GM18858 (cell line): Measurements from ENCODE around the gene VAMP4.

Experiments used
- ATAC-seq: cut with Tn5 transposase; IDR thresholded peaks from one replicate; pipeline ENCODE4 v1.9.1; 2021; ENCODE audit not compliant: unreplicated experiment

The VAMP4 gene

GRCh38 chr1:171741872-171742576 is at the start of gene VAMP4:
TSS of gene VAMP4 (minus strand) at chr1:171742065. CDS start at chr1:171738414, 3,651 bp downstream.
- ATAC-seq, result peak; percentile 88

DNA sequence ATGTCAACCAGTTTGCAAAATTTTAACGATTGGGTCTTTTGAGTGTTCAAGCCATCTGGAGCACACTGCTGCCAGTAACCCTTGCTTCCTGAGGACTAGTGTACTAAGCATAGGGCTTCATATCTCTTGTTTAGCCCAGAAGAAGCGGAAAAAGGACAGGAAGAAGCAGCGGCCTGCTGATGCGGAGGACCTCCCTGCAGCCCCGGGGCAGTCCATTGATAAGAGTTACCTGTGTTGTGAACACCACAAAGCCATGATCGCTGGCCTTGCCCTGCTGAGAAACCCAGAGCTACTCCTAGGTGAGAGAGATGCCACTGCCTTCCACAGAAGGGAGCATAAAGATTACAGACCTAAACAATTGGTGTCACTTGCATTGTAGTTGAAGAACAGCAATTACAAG is 48.5 kb upstream of the VAMP4 start:
- no peak for ATAC-seq

DNA sequence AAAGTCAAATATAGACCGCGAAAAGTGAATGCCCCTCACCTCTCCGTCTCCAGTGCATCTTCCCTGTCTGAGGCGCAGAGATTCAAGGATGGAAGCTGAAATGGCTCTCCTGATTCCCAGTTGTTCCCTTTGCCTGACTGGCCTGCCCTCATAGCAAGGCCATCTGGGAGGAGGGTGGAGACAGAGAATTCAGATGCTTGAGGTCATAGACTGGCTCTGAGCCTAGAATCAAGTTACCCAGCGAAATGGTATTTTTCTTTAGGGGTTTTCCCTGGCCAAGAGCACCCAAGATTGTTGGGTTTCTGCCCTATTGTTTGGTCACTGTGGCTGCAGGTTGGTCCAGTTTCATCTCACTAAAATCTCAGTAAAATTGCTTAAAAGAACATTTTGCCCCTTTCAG is 46.8 kb upstream of the VAMP4 start:
- ATAC-seq, result no peak

- no peak for ATAC-seq
Observed at GRCh38 chr1:171787686-171788480, 46.0 kb upstream of the VAMP4 start.

DNA sequence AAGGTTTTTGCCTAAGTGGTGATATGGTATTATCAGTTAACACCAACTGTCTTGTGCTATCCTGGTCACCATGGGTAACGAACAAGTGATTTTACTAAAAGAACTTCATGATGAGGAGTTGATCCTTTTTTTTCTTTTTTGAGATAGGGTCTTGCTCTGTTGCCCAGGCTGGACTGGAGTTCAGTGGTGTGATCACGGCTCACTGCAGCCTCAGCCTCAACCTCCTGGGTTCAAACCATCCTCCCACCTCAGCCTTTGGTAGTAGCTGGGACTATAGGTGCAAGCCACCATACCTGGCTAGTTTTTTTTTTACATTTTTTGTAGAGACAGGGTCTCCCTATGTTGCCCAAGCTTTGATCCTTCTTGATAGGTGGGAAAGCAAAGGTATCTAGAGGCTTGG is 44.7 kb upstream of the VAMP4 start:
- no peak for ATAC-seq

GRCh38 chr1:171785766-171786165 is 43.9 kb upstream of the VAMP4 start:
- no peak for ATAC-seq

- ATAC-seq, result no peak
Observed at GRCh38 chr1:171784784-171785183, 42.9 kb upstream of the VAMP4 start.

DNA sequence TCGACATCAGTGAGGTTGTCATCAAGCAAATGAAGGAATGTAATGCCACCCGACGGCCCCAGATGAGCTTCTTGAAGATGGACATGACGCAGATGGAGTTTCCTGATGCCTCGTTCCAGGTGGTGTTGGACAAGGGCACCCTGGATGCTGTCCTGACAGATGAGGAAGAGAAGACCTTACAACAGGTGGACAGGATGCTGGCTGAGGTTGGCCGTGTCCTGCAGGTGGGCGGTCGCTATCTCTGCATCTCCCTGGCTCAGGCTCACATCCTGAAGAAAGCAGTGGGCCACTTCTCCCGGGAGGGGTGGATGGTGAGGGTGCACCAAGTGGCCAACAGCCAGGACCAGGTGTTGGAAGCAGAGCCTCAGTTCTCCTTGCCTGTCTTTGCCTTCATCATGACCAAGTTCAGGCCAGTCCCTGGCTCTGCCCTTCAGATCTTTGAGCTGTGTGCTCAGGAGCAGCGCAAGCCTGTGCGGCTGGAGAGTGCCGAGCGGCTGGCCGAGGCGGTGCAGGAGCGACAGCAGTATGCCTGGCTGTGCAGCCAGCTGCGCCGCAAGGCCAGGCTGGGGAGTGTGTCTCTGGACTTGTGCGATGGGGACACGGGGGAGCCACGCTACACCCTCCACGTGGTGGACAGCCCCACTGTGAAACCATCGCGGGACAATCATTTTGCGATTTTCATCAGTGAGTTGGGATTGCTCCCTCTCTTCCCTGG is 42.1 kb upstream of the VAMP4 start:
- ATAC-seq, result no peak

DNA sequence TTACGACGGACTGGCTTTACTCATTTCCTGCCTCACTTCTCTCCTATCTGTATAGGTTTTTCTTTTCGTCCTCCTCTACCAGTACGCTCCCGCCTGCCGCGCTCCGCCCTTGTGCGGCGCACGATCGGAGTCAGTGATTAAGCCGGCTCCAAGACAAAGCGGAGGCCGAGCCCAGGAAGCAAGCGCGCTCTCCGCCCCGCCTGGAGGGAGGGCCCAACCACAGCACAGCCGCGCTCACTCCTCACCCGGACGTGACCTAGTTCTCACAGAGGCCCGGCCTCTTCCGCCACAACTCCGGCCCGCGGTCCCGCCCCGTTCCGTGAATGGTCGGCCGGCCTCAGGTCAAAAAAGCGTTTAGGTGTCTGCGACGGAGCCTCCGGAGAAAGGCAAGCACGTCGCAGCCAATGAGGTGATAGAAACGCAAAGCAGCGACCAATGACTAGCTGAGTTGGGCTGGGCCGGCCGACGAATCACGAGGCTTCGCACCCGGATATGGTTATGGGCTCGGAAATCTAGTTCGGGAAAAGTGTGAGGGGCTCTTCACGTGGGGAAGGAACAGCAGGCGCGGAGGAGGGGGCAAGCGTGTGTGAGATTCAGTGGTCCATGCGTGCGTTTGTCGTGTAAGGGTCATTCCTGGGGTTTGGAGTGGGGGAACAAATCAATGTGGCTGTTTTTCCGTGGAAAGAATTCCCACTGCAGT is 39.5 kb upstream of the VAMP4 start, which contains the start of gene METTL13:
TSS of gene METTL13 (plus strand) at position 485 of the 700 bp plus-strand sequence. CDS start 308 bp downstream, outside the sequence.
- ATAC-seq, result peak; percentile 95

- no peak for ATAC-seq
Observed at GRCh38 chr1:171780583-171781175, 38.8 kb upstream of the VAMP4 start.

- ATAC-seq, result peak; percentile 51
Observed at GRCh38 chr1:171772312-171772711, 30.4 kb upstream of the VAMP4 start.

GRCh38 chr1:171769754-171770153 is 27.9 kb upstream of the VAMP4 start:
- ATAC-seq, result no peak

- no peak for ATAC-seq
Observed at GRCh38 chr1:171769171-171769570, 27.3 kb upstream of the VAMP4 start.

- no peak for ATAC-seq
Observed at GRCh38 chr1:171763764-171764163, 21.9 kb upstream of the VAMP4 start.

GRCh38 chr1:171762143-171762563 is 20.3 kb upstream of the VAMP4 start:
- no peak for ATAC-seq

DNA sequence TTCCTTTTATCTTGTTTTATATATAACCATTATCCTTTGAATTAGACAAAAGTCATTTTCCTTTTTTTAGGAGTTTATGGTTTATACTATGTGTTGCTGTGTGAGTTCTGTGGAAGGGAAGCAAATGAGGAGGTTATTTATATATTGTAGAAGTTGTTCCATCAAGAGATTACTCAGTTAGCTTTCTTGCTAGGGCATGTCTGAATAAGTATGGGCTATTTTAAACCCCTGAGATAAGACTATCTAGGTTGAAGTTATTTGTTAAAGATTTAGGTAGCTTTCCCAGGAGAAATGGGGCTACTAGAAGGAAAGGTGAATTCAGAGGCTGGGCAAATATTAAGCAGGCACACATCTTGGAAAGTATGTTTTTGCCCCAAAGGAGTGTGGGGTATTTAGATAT is 16.1 kb upstream of the VAMP4 start:
- ATAC-seq, result no peak

DNA sequence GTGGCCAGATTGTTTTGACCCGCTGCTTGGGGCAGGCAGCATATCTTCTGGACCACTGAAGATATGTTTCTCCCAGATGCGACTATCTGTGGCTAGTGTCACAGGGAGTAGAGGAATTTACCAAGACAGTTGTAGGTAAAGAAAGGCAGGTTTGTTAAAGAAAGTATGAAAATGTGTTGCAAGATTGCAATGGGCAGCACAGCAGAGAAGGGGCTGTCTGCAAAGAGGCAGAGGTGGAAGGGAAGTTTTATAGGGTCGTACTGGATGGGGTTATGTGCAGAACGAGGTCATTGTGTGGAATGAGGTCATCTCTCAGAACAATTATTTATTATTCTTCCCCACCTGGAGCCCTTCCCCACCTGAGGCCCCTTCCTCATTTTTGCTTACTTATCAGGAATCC is 15.0 kb upstream of the VAMP4 start:
- no peak for ATAC-seq

DNA sequence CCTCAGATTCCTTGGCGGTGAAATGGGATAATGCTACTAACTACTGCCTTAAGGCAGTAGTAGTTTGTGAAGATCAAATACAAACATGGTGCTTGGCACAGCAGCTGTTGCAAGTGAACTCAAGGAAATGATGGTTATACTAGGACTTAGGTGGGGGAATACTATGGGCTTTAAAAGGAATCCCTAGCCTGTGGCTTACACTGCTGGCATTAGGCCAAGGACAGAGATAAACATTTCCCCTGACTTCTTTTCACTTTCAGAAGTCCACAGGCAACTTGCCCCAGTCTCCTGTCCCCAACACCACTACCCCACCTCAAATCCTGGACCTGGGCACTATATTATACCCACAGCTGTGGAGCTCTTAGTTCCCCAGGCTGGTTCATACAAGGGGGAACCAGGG is 13.1 kb upstream of the VAMP4 start:
- ATAC-seq, result no peak

DNA sequence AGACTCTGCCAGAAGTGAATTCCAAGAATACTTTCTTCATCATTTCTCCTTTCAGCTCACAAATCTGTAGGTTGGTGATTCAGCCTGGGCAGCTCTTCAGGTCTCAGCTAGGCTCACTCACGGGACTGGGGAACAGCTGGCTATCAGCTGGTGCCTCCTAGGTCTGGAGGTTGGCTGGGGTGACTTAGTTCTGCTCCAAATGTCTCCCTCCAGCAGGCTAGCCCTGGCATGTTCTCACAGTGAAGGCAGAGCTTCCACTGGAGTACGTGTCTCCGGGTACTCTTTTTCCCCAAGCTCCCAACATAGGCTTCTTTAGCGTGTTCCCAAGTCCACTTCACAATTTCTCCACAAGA is 12.5 kb upstream of the VAMP4 start:
- no peak for ATAC-seq

DNA sequence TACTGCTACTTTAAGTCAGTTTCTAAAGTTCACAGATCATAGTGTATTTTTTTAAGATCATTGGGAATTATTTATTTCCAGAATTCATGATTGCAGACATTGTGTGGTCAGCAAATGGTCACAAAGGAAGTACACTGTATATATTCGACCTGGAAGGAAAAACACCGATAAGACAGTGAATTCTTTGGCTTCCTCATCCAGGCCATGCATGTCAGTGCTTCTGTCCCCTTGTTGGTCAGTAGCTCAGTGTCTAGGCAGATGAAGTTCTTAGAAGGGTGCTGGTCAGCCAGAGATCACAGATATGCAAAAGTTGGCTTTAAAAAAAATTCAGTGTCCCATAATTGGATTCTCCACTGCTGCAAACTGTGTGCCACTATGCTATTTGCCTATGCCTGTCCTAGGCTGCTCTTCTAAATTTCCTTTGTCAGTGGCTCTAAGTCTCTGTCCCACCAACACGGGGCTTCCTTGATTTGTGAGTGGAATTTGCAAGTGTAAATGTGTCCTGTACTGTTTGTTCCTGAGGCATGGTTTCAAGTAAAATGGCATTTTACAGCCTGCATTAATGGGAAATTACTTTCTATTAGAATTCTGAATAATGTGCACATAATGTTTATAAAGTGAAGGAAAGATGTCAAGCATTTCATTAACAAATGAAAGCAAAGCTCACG is 12.0 kb upstream of the VAMP4 start:
- ATAC-seq, result no peak
